Activated CD8-positive, alpha-beta memory T cell treated with anti-CD3 and anti-CD28 coated beads, Interleukin-2, amount 50 U/mL, for 24 hours (primary cell): Measurements from ENCODE around the gene AGAP1.

Source experiments
- DNase-seq: peaks from one replicate; pipeline ENCODE4 v3.0.0-alpha.2; 2020; ENCODE audit errors: extremely low read depth

Gene AGAP1

GRCh38 chr2:235868645-235869044 is 374.8 kb downstream of the AGAP1 start:
- DNase-seq = no peak

GRCh38 chr2:235870515-235870914 is 376.7 kb downstream of the AGAP1 start:
- no peak for DNase-seq

GRCh38 chr2:235876099-235876679 is 382.3 kb downstream of the AGAP1 start:
- DNase-seq = no peak

GRCh38 chr2:235877275-235877802 is 383.5 kb downstream of the AGAP1 start:
- DNase-seq = no peak

GRCh38 chr2:235879116-235879515 is 385.3 kb downstream of the AGAP1 start:
- no peak for DNase-seq

- DNase-seq = no peak
These were observed 389.8 kb downstream of the AGAP1 start for GRCh38 chr2:235883675-235884074.

- DNase-seq = no peak
These were observed 395.4 kb downstream of the AGAP1 start for GRCh38 chr2:235889302-235889630.

- DNase-seq = no peak
These were observed 399.4 kb downstream of the AGAP1 start for GRCh38 chr2:235893129-235893698.

GRCh38 chr2:235894839-235895238 is 401.0 kb downstream of the AGAP1 start:
- DNase-seq = no peak

- DNase-seq = no peak
These were observed 402.2 kb downstream of the AGAP1 start for GRCh38 chr2:235896061-235896460.

GRCh38 chr2:235897992-235898391 is 404.1 kb downstream of the AGAP1 start:
- DNase-seq = no peak

GRCh38 chr2:235898766-235899165 is 404.9 kb downstream of the AGAP1 start:
- DNase-seq = no peak

GRCh38 chr2:235900631-235901030 is 406.8 kb downstream of the AGAP1 start:
- no peak for DNase-seq

GRCh38 chr2:235901243-235901642 is 407.4 kb downstream of the AGAP1 start:
- no peak for DNase-seq

GRCh38 chr2:235903782-235904584 is 410.1 kb downstream of the AGAP1 start:
- no peak for DNase-seq

GRCh38 chr2:235904585-235904931 is 410.7 kb downstream of the AGAP1 start:
- no peak for DNase-seq

- no peak for DNase-seq
These were observed 415.0 kb downstream of the AGAP1 start for GRCh38 chr2:235908826-235909225.

- no peak for DNase-seq
These were observed 415.5 kb downstream of the AGAP1 start for GRCh38 chr2:235909358-235909757.

GRCh38 chr2:235910067-235910466 is 416.2 kb downstream of the AGAP1 start:
- DNase-seq = no peak

- DNase-seq = no peak
These were observed 417.3 kb downstream of the AGAP1 start for GRCh38 chr2:235911125-235911524.

- no peak for DNase-seq
These were observed 417.9 kb downstream of the AGAP1 start for GRCh38 chr2:235911633-235912233.

- no peak for DNase-seq
These were observed 420.9 kb downstream of the AGAP1 start for GRCh38 chr2:235914756-235915155.

- no peak for DNase-seq
These were observed 423.7 kb downstream of the AGAP1 start for GRCh38 chr2:235917506-235917905.
